ENCODE measurements around the gene MYO5B.
A peak's percentile ranks its signal among the peaks of the same experiment; 100 is the strongest.

MYO5B gene

DNA sequence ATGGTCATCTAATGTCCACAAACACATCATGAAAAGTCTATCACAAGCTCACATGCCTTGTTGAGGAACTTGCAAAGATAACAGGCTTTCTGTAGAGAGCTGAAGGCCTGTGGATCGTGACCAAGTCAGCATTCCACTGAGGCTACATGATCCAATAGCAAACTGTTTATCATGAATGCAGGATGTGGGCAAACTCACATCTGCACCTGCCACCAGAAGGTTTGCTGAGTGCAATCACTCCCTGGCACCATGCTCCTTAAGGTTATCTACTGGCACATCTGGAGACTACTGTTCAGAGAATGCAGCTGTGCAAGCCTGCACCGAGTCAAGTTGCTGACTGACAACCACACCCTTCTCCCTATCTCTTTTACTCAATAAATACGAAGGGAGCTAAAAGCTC lies 314.3 kb downstream of the MYO5B start:
- DNase-seq (ENCODE audit: low spot score): no peak

DNA sequence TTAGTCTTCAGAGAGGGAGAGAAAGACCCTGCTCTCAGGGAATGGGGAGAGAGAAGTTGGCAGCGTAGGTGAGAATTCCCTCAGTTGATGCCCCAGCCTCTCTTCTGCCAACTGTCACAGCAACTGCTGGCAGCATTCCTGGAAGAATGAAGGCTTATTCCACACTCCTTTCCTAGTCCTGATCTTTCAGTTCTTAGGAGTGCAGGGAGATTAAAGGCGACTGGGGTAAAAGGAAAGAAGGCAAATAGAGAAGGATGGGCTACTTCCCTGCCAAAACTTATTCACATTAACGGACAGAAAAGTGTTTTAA lies 315.7 kb downstream of the MYO5B start:
- peak; percentile 7 for DNase-seq (ENCODE audit: low spot score)

DNA sequence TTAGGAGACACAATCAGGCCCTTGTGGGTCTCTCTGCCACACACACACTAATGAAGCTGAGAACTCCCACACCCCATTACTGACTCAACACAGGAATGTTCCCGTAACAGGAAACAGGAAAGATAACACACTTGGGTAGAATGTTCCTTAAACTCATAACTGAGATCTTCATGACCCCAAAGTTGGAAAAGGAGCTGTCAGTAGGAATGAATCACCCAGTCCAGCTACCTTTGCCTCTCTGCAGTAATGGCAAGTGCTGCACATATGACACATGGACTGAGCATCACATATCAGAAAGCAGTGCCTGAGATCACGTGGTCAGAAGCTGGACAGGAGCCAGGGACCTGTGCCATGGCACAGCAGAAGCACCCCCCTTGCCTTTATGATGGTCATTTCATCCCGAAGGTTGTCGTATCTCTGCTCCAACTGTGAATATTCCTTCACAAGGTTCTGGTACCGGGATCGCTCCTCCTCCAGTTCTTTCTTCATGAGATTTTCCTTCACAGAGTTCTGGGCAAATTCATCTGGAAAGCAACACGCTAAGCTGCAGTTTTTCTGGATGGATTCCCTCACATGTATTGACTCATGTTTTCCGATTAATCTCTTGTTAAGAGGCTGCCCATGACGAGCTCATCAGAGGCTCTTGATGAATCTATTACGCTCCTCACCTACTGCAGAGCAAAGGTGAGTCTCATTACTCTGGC lies 316.2 kb downstream of the MYO5B start:
- no peak for DNase-seq (ENCODE audit: low spot score)

DNA sequence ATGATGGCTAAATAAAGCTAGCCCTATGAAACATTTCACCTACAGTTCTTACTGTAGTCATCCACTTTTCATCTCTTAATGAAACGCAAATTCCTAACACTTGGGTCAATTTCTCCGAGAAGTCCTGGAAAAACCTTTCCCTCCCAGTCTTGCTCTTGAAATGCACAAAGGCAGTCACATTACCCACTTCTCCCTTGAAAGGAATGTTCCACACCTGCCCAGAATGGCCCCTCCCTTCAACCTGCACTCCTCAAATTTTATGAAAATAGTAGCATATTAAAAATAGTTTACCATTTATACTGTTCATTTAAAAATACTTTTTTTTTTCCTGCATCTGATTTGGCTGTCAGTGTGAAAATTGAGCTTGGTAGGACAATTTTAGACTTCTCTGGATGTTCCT lies 316.9 kb downstream of the MYO5B start:
- DNase-seq (ENCODE audit: low spot score): no peak

DNA sequence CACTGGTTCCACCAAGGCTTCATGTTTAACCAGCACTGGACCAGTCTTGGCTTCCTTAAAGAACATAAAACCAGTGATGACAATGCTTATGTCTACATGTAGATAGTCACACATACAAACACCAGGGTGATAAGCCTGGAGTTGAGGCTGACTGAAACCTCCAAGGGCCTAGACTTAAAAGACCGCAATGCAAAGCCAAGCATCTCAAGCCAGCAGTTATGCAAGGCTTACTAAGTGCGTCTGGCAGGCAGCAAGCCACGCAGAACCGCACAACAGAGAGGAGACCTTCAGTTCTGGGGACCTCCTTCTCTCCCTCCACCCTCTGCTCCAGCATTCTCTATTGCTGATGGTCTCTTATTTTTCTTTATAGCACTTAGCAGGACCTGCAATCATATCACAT lies 318.4 kb downstream of the MYO5B start:
- DNase-seq (ENCODE audit: low spot score): no peak

DNA sequence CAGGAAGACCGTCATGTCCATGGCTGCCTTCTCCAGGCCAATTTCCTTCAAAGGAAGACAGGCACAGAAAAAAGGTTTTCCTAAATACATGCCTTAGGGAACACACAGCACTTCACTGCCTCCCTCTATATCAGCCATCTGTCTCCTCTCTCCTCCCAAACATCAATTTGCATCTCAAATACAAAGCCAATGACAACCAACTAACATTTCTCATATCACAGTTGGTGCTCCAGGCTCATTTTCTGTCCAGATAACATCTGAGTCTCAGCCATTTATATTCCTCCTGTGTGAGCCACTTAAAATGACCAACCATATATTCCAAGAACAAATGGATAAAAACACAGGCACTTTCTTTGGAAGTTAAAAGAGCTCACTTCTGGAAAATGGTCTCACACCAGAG lies 319.2 kb downstream of the MYO5B start:
- no peak for DNase-seq (ENCODE audit: low spot score)

DNA sequence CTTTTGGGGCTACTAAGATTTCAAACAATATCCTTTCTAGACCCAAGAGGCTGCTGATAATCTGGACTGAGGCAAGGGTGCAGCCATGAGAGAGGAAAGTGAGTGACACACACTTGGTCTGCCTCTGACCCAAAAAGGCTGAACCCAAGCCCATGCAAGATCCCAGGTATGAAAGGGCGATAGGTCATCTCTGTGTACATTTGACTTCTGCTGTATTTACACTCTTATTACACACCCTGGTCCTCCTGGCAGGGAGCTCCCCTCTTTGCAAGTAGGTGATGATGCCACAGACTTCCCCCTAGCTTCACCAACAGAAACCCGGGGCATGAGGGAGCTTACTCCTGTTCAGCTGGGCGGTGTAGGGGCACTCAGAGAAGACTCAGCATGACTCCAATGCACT lies 319.8 kb downstream of the MYO5B start:
- no peak for DNase-seq (ENCODE audit: low spot score)

DNA sequence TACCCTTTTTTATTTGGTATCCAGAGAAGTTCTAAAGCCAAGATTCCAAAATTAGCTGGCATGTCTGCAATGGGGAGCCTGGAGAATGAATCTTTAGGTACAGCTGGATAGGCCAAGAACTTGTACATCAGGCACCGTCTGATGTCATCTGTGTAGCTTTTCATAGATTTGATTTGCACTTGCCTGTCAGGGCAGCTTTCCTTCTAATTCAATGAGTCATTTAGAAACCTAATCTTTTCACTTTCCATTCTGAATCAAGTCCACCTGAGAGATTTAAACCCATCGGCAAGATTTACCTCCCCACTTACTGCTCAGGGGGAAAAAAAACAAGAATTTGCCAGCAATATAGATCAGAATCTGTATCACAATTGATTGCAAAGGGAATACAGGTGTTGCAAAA lies 320.7 kb downstream of the MYO5B start:
- no peak for DNase-seq (ENCODE audit: low spot score)

DNA sequence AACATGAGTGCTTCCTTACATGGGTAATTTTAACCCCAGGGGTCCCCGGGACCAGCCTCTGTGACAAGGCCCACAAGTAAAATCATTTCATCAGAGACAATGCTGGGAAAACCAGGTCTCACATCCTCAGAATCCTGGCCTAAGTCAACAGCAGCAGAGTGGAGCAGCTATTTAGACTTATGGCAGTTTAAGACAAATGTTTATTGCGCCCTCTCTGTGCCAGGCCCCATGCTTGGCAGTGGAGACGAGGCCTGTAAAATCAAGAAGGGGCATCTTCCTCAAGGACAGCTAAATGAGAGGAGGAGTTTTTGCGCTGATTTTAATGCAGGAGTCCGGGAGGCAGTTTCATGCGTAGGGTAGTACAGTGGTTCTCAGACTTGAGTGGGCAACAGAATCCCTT lies 325.6 kb downstream of the MYO5B start:
- DNase-seq (ENCODE audit: low spot score): no peak

DNA sequence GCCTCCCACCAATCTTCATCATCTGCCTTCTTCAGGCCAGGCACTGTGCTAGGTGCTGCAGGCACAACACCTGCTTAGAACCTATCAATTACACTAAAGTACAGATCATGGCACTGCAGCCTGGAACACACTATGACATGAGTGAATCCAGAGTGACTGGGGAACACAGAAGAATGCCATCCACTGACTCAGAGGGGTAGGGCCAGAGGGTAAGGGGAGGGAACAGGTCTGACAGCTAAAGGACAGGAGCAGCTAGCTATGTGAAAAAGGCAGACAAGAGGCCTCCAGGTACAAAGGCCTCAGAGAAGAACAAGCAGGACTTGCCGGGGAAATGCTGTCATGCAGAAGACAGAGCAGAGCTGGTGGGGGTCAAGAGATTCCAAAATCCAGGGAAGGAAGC lies 328.3 kb downstream of the MYO5B start:
- no peak for DNase-seq (ENCODE audit: low spot score)

DNA sequence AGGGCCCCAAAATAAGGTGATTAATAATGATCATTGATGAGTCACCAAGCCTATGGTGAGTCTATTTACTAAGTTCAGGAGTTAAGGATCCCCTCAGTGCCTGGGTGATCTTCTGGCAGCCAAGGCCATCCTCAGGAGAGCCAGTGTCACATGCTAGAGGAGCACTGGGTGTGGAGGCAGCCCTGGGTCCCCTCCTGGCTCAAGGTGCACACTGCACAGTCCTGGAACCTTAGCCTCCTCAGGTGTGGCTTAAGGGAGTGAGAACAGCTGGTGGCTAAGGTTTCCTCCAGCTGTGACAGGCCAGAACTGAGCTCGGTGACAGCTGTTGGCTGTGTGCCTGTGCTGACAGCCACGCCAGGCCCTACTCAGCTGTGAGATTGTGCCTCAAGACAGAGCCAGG lies 329.5 kb downstream of the MYO5B start:
- DNase-seq (ENCODE audit: low spot score): no peak

DNA sequence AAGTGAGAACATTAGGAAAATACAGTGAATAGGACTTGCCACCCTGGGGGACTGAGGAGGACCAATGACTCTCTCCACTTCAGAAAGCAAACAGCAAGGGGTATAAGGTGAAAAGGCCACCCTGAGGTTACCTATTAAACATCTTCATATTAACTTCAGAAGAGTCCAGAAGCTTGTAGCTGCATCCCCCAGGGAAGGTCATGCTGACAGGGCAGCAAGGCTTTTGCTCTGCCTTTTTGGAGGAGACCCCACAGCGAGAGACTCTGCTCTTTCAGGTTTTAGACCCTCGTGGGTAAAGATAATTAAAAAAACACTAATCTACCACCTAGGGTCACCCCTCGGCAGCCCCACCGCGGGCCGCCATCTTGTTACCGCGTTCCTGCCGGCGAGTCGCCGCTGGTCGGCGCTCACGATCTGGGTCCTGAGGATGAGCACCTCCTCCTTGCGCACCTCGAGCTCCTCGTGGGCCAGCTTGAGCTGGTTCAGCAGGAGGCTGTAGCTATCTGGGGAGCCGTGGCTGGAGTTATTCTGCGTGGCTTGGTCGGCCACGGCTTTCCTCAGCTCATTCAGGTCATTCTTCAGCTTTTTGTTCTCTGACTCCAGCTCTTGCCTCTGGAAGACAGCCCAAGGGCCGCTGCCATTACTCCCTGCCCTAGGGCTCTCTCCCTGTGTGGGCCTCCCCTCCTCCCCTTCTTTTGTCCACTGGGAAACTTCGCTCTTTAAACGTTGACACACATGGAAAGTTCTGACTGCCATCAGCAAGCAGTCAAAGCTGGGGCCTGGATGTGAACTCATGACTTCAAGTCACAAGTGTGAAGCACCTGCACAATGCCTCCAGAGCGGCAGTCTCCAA lies 331.0 kb downstream of the MYO5B start:
- no peak for DNase-seq (ENCODE audit: low spot score)

DNA sequence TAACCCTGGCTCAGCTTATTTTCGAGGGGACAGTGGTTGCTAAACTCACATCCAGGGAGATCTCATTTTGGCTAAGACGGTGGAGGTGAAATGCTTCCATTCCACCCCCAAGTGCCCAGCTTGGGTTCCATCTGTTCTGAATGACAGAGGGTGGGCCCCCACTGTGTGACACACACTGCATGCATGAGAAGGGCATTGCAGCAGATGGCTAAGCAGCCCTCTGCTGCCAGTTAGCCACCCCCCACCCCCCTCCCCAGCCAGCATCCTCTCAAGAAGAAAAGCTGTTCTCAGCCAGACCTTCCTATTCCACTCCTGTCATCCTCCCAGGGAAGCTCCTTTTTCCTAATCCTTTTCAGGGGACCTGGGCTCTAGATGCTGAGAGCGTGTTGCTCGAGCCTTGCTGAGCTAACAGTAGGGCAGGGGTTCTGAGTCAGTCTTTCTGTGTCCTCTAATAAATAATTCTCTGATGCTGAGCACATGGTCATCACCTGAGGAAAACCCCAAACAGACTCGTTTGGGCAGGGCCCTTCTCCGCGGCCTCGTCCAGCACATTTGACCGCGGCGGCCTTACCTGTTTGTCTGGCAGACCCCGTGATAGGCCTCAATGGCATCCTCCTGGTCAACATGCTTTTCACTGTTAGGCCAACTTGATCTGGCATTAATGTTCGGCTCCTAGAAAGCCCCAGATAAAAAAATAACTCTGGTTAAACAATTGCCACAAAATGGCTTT lies 332.1 kb downstream of the MYO5B start:
- DNase-seq (ENCODE audit: low spot score): no peak

DNA sequence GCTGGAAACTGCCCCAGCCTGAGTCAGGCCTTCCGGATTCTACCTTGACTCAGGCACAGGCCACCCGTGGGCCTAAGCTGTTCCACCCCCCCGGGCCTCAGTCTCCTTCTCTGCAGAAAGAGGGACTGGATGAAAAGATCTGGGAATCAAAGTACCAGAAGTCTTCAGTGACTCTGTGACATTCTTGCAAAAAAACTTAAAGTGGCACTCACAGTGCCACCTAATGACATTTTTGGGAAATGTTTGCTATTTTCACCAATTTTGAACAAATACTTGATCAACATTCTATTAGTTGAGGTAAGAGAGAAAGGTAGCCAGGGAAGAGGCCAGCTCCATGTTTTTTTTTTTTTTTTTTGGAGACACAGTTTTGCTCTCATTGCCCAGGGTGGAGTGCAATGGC lies 333.3 kb downstream of the MYO5B start:
- DNase-seq (ENCODE audit: low spot score): peak; percentile 34

DNA sequence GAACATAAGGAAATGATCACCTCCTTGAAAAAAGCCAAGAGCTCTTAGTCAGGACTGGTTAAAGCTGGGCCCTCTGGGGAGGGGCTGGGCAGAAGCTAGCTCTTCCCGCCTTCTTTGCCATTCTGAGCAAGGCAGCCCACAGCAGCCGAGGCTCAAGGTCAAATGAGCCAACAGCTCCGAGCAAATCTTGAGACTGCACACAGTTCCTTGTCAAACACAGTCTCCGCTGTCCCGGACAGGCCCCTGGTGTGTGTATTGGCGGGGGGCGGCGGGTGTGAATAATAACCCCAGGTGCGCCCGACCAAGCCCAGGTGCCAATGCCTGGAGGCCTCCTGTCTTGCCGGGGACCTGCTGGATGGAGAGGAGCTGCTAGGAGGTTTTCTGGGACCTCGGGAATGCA lies 335.2 kb downstream of the MYO5B start:
- no peak for DNase-seq (ENCODE audit: low spot score)

DNA sequence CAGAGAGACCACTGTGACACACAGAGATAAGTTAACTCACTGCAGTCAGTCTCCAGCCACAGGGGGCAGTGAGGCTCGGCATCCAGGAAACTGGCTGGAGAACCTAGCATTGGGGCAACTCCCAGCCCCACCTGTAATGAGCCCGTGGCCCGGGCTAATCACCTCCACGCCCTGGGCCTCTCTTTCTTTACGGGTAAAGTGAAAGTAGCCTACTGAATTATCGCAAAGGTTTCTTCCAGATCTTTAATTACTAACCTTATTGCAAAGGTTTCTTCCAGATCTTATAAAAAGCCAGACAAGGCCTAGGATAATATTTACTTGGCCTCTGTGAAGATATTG lies 336.0 kb downstream of the MYO5B start:
- DNase-seq (ENCODE audit: low spot score): no peak

DNA sequence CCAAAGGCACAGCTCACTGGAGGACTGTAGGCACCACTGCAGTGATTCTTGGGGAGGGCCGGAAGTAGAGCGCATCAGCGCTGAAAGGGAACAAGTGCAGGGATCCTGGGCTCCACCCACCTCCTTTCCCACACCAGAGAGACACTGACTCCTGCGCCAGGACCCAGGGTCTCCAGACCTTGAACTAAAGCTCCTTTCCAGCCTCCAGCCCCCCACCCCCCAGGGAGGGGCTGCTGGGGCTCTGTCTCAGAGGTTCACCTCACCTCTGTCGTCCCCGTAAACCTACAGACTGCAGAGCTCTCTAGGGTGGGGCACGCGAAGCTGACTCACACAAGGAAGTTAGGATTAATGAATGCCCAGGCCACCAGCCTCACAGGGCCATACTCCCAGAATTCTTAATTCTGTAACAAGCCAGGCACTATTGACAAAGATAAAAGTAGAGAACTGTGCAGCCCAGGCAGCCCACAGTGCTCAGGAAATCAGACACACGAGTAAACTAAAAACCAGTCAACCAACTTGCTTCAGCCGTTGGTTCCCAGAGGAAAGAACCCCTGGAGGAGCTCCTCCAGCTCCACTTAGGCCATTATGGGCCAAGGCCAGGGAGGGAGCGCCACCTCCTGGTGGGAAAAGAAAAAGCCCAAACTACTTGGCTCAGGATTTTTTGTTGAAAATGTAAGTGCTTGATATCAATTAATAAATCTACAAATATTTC lies 336.5 kb downstream of the MYO5B start:
- peak; percentile 52 for DNase-seq (ENCODE audit: low spot score)

DNA sequence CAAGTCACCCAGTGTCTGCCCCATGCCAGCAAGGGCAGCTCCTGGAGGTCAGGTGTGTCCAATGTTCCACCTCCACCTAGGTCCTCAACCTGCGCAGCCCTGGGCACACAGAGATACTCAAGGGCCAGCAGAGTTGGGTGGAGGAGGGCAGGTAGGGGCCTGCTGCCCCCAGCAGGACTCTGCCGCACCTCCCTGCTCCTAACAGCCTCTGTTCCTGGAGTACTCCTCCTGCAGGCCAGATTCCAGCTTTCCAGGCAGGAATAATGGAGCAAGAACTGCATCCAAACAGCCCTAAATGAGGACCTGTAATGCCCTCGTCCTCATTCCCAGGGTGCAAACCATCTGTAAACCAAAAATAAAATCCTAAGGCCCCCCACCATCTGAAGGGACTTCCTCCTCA lies 337.2 kb downstream of the MYO5B start:
- no peak for DNase-seq (ENCODE audit: low spot score)

DNA sequence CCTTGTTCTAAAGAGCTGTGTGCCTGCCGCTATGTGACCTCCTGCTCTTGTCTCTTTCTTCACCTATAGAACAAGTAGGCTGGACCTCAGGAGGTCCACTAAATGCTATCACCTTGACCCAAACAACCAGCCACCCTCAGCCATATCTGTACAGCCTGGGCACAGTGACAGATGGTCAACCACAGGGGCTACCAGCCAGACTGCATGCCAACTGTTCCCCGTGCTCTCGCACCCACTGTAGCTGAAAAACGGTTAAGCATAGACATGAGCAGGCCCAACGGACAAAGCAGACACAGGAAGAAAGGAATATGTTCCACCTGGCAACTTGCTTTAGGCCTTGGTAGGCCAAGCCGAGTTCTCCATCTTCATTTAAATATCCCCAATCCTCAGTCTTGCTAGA lies 338.5 kb downstream of the MYO5B start:
- no peak for DNase-seq (ENCODE audit: low spot score)

DNA sequence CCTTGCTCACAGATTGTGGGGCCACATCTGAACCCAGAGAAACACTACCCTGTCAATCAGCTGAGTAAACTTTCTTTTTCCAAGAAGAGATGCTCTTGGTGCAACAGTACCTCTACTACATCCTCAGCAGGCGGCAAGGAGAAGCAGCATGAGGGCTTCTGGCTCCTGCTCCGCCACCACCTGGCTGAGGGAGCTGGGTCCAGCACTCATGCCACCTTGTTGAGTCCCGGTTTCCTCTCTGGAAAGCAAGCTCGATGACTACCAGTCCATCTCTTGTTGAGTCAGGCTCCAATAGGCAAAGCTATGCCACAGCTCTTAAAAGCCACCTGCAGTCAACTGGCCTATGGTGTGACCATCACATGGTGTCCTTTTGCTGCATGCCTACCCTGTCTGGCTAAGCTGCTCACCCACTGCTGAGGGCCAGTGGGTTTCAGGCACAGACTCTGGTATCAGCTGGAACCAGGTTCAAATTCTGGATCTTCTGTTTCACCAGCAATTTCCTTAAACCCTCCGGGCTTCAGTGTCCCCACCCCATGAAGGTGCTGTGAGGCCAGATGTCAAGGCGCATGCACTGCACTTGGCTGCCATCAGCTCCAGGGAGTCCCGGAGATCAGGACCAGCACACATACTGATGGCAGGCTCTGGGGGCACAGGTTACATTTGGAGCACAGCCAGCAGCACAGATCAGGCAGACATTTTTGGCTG lies 339.1 kb downstream of the MYO5B start:
- no peak for DNase-seq (ENCODE audit: low spot score)

DNA sequence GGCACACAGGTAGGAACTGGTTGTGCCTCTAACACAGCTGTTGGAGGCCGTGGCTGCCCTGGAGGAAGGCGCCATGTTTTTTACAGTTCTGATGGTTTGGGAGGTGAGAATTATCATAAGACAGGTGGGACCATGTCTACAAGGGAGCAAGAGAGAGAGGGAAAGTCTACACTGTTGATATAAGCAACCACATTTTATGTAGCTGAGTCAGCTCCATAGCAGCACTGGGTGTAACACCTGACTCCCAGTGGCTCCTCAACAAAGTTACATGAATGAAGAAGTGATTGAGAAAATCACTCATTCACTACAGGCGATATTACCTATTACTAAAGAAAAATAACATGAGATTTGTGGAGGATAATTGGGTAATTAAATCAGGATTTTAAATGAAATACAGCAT lies 340.3 kb downstream of the MYO5B start:
- DNase-seq (ENCODE audit: low spot score): no peak

DNA sequence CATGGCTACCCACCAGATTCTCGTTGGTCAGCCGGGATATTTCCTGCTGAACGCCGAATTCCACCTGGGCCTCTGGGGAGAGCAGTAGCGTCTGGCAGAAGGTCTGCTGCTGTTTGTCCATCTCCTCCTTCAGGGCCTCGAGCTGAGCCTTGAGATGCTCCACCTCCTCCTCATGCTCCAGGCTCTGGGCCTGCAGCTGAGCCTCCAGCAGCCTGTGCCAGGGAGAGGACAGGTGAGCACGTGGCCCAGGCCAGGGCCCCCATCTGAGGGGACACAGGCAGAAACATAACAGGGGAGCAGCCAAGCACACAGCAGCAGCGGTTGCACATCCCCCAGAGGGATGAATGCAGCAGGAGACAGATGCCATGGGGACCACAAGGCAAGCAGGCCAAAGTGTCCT lies 341.5 kb downstream of the MYO5B start:
- no peak for DNase-seq (ENCODE audit: low spot score)

All from pons (tissue), 1 donor.